Hepatocyte (in vitro differentiated cells): ENCODE measurements around the gene CYGB.

Source experiments
- CTCF ChIP-seq: fragments of 200-600 bp; sonication (generic); IDR thresholded peaks from 2 replicates; pipeline ENCODE4 v1.5.1; 2016; ENCODE audit warnings: antibody characterized with exemption, mild to moderate bottlenecking; ENCODE audit not compliant: poor library complexity
- EZH2phosphoT487 ChIP-seq: fragments of 200-600 bp; sonication (generic); IDR thresholded peaks from one replicate; pipeline ENCODE4 v1.6.1; 2018; ENCODE audit warnings: antibody characterized with exemption, mild to moderate bottlenecking, low read depth, moderate library complexity; ENCODE audit not compliant: unreplicated experiment, severe bottlenecking

GRCh38 chr17:76574166-76574565 lies 36.7 kb upstream of the CYGB start:
- TF ChIP-seq EZH2phosphoT487 (no peak), CTCF (no peak)
